Measurements from ENCODE around the gene IVD. TPM values are rescaled to one million over a fixed set of nuclear protein-coding genes. Genes with fewer than 3 reads are reported as not detected.

The IVD gene
- total RNA-seq, 1 donor from 2014 or later, result 115 TPM

- Histone ChIP-seq H3K4me1 (peaks cover 11% of the 10 kb centered on the region), H3K27me3 (no peaks in the 10 kb centered on the region), H3K36me3 (peaks cover 46% of the 10 kb centered on the region), H3K9me3 (no peaks in the 10 kb centered on the region), H3K27ac (peak overlapping the region; percentile 42), H3K4me3 (no peak overlapping the region)
- intact Hi-C loops (cut with DNase I), result no loop called here
- DNase-seq (peak; percentile 54), ATAC-seq (peak; percentile 4)
- no peak for TF ChIP-seq CTCF (IDR thresholded peaks at IDR 0.05)
These were observed 61.0 kb downstream of the IVD start for GRCh38 chr15:40466426-40467260.

GRCh38 chr15:40467261-40467615 lies 61.6 kb downstream of the IVD start:
- Histone ChIP-seq H3K36me3 (peaks cover 43% of the 10 kb centered on the region), H3K9me3 (no peaks in the 10 kb centered on the region), H3K4me1 (peaks cover 11% of the 10 kb centered on the region), H3K27ac (no peak overlapping the region), H3K27me3 (no peaks in the 10 kb centered on the region), H3K4me3 (no peak overlapping the region)
- no peak for ATAC-seq
- peak; percentile 41 for DNase-seq
- intact Hi-C loops (cut with DNase I), result no loop called here
- no peak for TF ChIP-seq CTCF (IDR thresholded peaks at IDR 0.05)

- TF ChIP-seq CTCF (IDR thresholded peaks at IDR 0.05), result no peak
- H3K36me3 ChIP-seq, result peaks cover 26% of the 10 kb centered on the region
- peak; percentile 70 for DNase-seq
- H3K27me3 ChIP-seq, result no peaks in the 10 kb centered on the region
- H3K4me1 ChIP-seq, result peaks cover 11% of the 10 kb centered on the region
- no peak for ATAC-seq
- H3K27ac ChIP-seq, result no peak overlapping the region
- no peaks in the 10 kb centered on the region for H3K9me3 ChIP-seq
- H3K4me3 ChIP-seq, result no peak overlapping the region
- intact Hi-C loops (cut with DNase I), result no loop called here
These were observed 63.3 kb downstream of the IVD start for GRCh38 chr15:40468898-40469331.

GRCh38 chr15:40469776-40470390 lies 64.3 kb downstream of the IVD start:
- no peak for TF ChIP-seq CTCF (IDR thresholded peaks at IDR 0.05)
- H3K27ac ChIP-seq, result peak overlapping the region; percentile 91
- intact Hi-C loops (cut with DNase I), result no loop called here
- no peaks in the 10 kb centered on the region for H3K27me3 ChIP-seq
- H3K9me3 ChIP-seq, result no peaks in the 10 kb centered on the region
- H3K36me3 ChIP-seq, result peaks cover 17% of the 10 kb centered on the region
- DNase-seq (peak; percentile 51), ATAC-seq (no peak)
- peaks cover 11% of the 10 kb centered on the region for H3K4me1 ChIP-seq
- peak overlapping the region; percentile 86 for H3K4me3 ChIP-seq

GRCh38 chr15:40470423-40471104 lies 65.0 kb downstream of the IVD start, which contains the start of gene CHST14:
Gene CHST14 (plus strand): TSS chr15:40470984. CDS start chr15:40471214, 230 bp downstream.
- peak; percentile 84 for ATAC-seq
- peaks cover 11% of the 10 kb centered on the region for H3K4me1 ChIP-seq
- peak within 1 kb of the TSS; percentile 91 for H3K27ac ChIP-seq
- H3K4me3 ChIP-seq, result peak within 1 kb of the TSS; percentile 86
- H3K27me3 ChIP-seq, result no peaks in the 10 kb centered on the region
- intact Hi-C loops (cut with DNase I), result no loop called here
- no peaks in the 10 kb centered on the region for H3K9me3 ChIP-seq
- TF ChIP-seq CTCF (IDR thresholded peaks at IDR 0.05), result no peak
- H3K36me3 ChIP-seq, result peaks cover 10% of the 10 kb centered on the region
- DNase-seq, result peak; percentile 82

Other genes with a start within 250 kb of the IVD start
- 1.8 TPM for gene BUB1B, start 244.7 kb upstream of the IVD start, total RNA-seq
- gene PAK6, start 166.7 kb upstream of the IVD start, total RNA-seq, result 5.7 TPM
- not detected for gene ANKRD63, start 122.7 kb upstream of the IVD start, total RNA-seq
- 61.2 TPM for gene PLCB2, start 97.9 kb upstream of the IVD start, total RNA-seq
- 39.5 TPM for gene INAFM2, start 82.1 kb upstream of the IVD start, total RNA-seq
- 72.5 TPM for gene CCDC9B, start 64.9 kb upstream of the IVD start, total RNA-seq
- gene PHGR1, start 54.8 kb upstream of the IVD start, total RNA-seq, result not detected
- 6.5 TPM for gene DISP2, start 47.6 kb upstream of the IVD start, total RNA-seq
- gene KNSTRN, start 23.1 kb upstream of the IVD start, total RNA-seq, result 18.1 TPM
- gene BAHD1, start 35.2 kb downstream of the IVD start, total RNA-seq, result 29.8 TPM
- 14.1 TPM for gene CHST14, start 65.2 kb downstream of the IVD start, total RNA-seq
- 20.7 TPM for gene CCDC32, start 159.2 kb downstream of the IVD start, total RNA-seq
- 6.4 TPM for gene RPUSD2, start 163.5 kb downstream of the IVD start, total RNA-seq
- gene KNL1, start 188.5 kb downstream of the IVD start, total RNA-seq, result 0.61 TPM